PC-3 (cell line): ENCODE results near the gene TWNK. TPM values are rescaled to one million over a fixed set of nuclear protein-coding genes. Genes with fewer than 3 reads are reported as not detected.

Experiments used
- ATAC-seq: fragments of 200-7000 bp; cut with Tn5 transposase; 2 replicates; pipeline ENCODE4 v1.9.1; 2020; ENCODE audit warnings: mild to moderate bottlenecking, moderate library complexity
- BruUV-seq: library from RNA; stranded (reverse); fragments of 400-500 nt; replicated peaks from 2 replicates; lab custom pipeline; 2021; lab: Mats Ljungman, UMichigan
- CTCF ChIA-PET: fragments of 300-600 bp; sonication (Branson Sonifier 250); formaldehyde crosslinking; loops from one replicate; lab custom pipeline; 2022; ENCODE audit warnings: antibody characterized with exemption; lab: Charles Lee
- POLR2A ChIA-PET: fragments of 300-600 bp; sonication (Branson Sonifier 250); formaldehyde crosslinking; loops from one replicate; lab custom pipeline; 2022; ENCODE audit warnings: antibody characterized with exemption; ENCODE audit not compliant: unreplicated experiment; lab: Charles Lee
- DNase-seq: peaks from one replicate; pipeline ENCODE4 v3.0.0-alpha.2; 2015
- H2AFZ ChIP-seq: fragments of 300-600 bp; sonication (generic); 2 replicates; pipeline ENCODE4 v1.6.0; 2016; ENCODE audit warnings: antibody characterized with exemption, low read length
- H3F3A ChIP-seq: fragments of 300-600 bp; sonication (generic); one replicate; pipeline ENCODE4 v1.6.0; 2017; ENCODE audit warnings: antibody characterized with exemption, low read length, control low read depth, mild to moderate bottlenecking; ENCODE audit not compliant: unreplicated experiment
- H3K27ac ChIP-seq: fragments of 300-600 bp; sonication (generic); 2 replicates; pipeline ENCODE4 v1.5.1; 2016; ENCODE audit warnings: mild to moderate bottlenecking, low read length
- H3K27me3 ChIP-seq: fragments of 300-600 bp; sonication (generic); 2 replicates; pipeline ENCODE4 v1.6.1; 2016; ENCODE audit warnings: low read length, mixed read lengths
- H3K36me3 ChIP-seq: fragments of 300-600 bp; sonication (generic); 2 replicates; pipeline ENCODE4 v1.6.1; 2016; ENCODE audit warnings: low read depth, mixed run types, low read length, mixed read lengths
- H3K4me1 ChIP-seq: fragments of 300-600 bp; sonication (generic); 2 replicates; pipeline ENCODE4 v1.5.1; 2016; ENCODE audit warnings: low read length; ENCODE audit not compliant: insufficient read depth
- H3K4me2 ChIP-seq: fragments of 300-600 bp; sonication (generic); 2 replicates; pipeline ENCODE4 v1.6.0; 2016; ENCODE audit warnings: low read length
- H3K4me3 ChIP-seq: fragments of 300-600 bp; sonication (generic); 2 replicates; pipeline ENCODE4 v1.5.1; 2016; ENCODE audit warnings: mild to moderate bottlenecking, low read length, mixed read lengths
- H3K79me2 ChIP-seq: fragments of 300-600 bp; sonication (generic); 2 replicates; pipeline ENCODE4 v1.6.1; 2017; ENCODE audit warnings: low read length, mixed read lengths
- H3K9ac ChIP-seq: fragments of 300-600 bp; sonication (generic); 2 replicates; pipeline ENCODE4 v1.6.0; 2016; ENCODE audit warnings: mild to moderate bottlenecking, low read length
- H3K9me2 ChIP-seq: fragments of 300-600 bp; sonication (generic); replicated peaks from 2 replicates; pipeline ENCODE4 v1.6.1; 2016; ENCODE audit warnings: mixed run types, low read length, mixed read lengths
- H3K9me3 ChIP-seq: fragments of 300-600 bp; sonication (generic); 2 replicates; pipeline ENCODE4 v1.6.1; 2016; ENCODE audit warnings: low read length, mixed read lengths
- H4K20me1 ChIP-seq: fragments of 300-600 bp; sonication (generic); 2 replicates; pipeline ENCODE4 v1.6.1; 2016; ENCODE audit warnings: low read length, mixed read lengths
- CTCF ChIP-seq: fragments of 300-600 bp; sonication (generic); conservative IDR thresholded peaks from 2 replicates; pipeline ENCODE4 v1.5.1; 2017; ENCODE audit warnings: antibody characterized with exemption, low read depth, mild to moderate bottlenecking, low read length
- EZH2 ChIP-seq: fragments of 300-600 bp; sonication (generic); IDR thresholded peaks from one replicate; pipeline ENCODE4 v1.6.1; 2017; ENCODE audit warnings: antibody characterized with exemption, mild to moderate bottlenecking, low read length; ENCODE audit not compliant: unreplicated experiment
- EZH2phosphoT487 ChIP-seq: fragments of 300-600 bp; sonication (generic); IDR thresholded peaks from 2 replicates; pipeline ENCODE4 v1.6.1; 2018; ENCODE audit warnings: mild to moderate bottlenecking, antibody characterized with exemption, low read length, borderline replicate concordance
- intact Hi-C: fragments of 100-400 bp; cut with micrococcal nuclease; formaldehyde crosslinking; loops from 2 replicates; pipeline ENCODE4 v1.9.0; 2023
- total RNA-seq: library from RNA; depleted of rRNA; stranded (reverse); fragments of >200 nt; gene quantifications from 2 replicates; pipeline ENCODE4 v1.2.3, GENCODE V29; 2014

TWNK gene
- total RNA-seq, 1 experiment from 2014 or later: 7.5 TPM

- Histone ChIP-seq H3K27me3 (no peaks in the 10 kb centered on the region), H3K4me3 (no peak overlapping the region), H3K4me2 (no peak overlapping the region), H3K27ac (no peak overlapping the region), H3K9me3 (no peaks in the 10 kb centered on the region), H3K9ac (no peak overlapping the region), H2AFZ (no peak overlapping the region), H4K20me1 (no peaks in the 10 kb centered on the region), H3F3A (no peaks in the 10 kb centered on the region), H3K79me2 (peaks cover 15% of the 10 kb centered on the region), H3K9me2 (no peaks in the 10 kb centered on the region), H3K4me1 (peaks cover 8% of the 10 kb centered on the region), H3K36me3 (no peaks in the 10 kb centered on the region)
- ChIA-PET CTCF (no interaction called here), POLR2A (no interaction called here)
- intact Hi-C loops: no loop called here
- TF ChIP-seq EZH2phosphoT487 (no peak), CTCF (no peak), EZH2 (no peak)
- DNase-seq (no peak), ATAC-seq (no peak)
- BruUV-seq: no TSS peak
Measured at GRCh38 chr10:101005869-101006567, 18.7 kb downstream of the TWNK start.

- no peaks in the 10 kb centered on the region for H3K9me2 ChIP-seq
- H3K27me3 ChIP-seq: no peaks in the 10 kb centered on the region
- H3F3A ChIP-seq: no peaks in the 10 kb centered on the region
- no peak overlapping the region for H3K9ac ChIP-seq
- H2AFZ ChIP-seq: no peak overlapping the region
- no peaks in the 10 kb centered on the region for H3K36me3 ChIP-seq
- H4K20me1 ChIP-seq: no peaks in the 10 kb centered on the region
- DNase-seq: no peak
- peaks cover 2% of the 10 kb centered on the region; the same call in 1 of the 2 replicates for H3K4me1 ChIP-seq
- no peak overlapping the region for H3K4me3 ChIP-seq
- intact Hi-C loops: no loop called here
- CTCF ChIA-PET: no interaction called here
- no peak overlapping the region for H3K4me2 ChIP-seq
- BruUV-seq: no TSS peak
- H3K79me2 ChIP-seq: peaks cover 9% of the 10 kb centered on the region
- H3K27ac ChIP-seq: no peak overlapping the region
- no peak for TF ChIP-seq EZH2
- no peak for TF ChIP-seq EZH2phosphoT487
- TF ChIP-seq CTCF: no peak
- POLR2A ChIA-PET: no interaction called here
- H3K9me3 ChIP-seq: no peaks in the 10 kb centered on the region
- ATAC-seq: no peak
Measured at GRCh38 chr10:101006593-101007098, 19.3 kb downstream of the TWNK start.

- H3K4me1 ChIP-seq: peaks cover 3% of the 10 kb centered on the region
- H3K9me3 ChIP-seq: no peaks in the 10 kb centered on the region
- no peaks in the 10 kb centered on the region for H3K9me2 ChIP-seq
- H3K4me2 ChIP-seq: no peak overlapping the region
- intact Hi-C loops: no loop called here
- TSS peak; percentile 14 for BruUV-seq
- ChIA-PET CTCF (no interaction called here), POLR2A (no interaction called here)
- no peaks in the 10 kb centered on the region for H3K36me3 ChIP-seq
- peaks cover 3% of the 10 kb centered on the region; the same call in 1 of the 2 replicates for H3K79me2 ChIP-seq
- TF ChIP-seq CTCF: no peak
- no peak for TF ChIP-seq EZH2
- TF ChIP-seq EZH2phosphoT487: no peak
- H3F3A ChIP-seq: no peaks in the 10 kb centered on the region
- H3K9ac ChIP-seq: no peak overlapping the region
- H3K4me3 ChIP-seq: no peak overlapping the region
- DNase-seq (no peak), ATAC-seq (no peak)
- H4K20me1 ChIP-seq: no peaks in the 10 kb centered on the region
- H3K27ac ChIP-seq: no peak overlapping the region
- H3K27me3 ChIP-seq: no peaks in the 10 kb centered on the region
- H2AFZ ChIP-seq: no peak overlapping the region
Measured at GRCh38 chr10:101007099-101007711, 19.9 kb downstream of the TWNK start.
